BJ (cell line): ENCODE data around the gene LRRC4B. TPM values are rescaled to one million over a fixed set of nuclear protein-coding genes. Genes with fewer than 3 reads are reported as not detected.

Experiments
- CTCF ChIA-PET: fragments of 350-600 bp; formaldehyde crosslinking; extraction: SDS; loops from one replicate; lab custom pipeline; 2021; ENCODE audit warnings: antibody characterized with exemption, inconsistent platforms; lab: Yijun Ruan, JAX
- POLR2A ChIA-PET: fragments of 300-600 bp; sonication (Branson Sonifier 250); formaldehyde crosslinking; extraction: SDS; loops from one replicate; lab custom pipeline; 2021; ENCODE audit warnings: antibody characterized with exemption; lab: Charles Lee
- DNase-seq: peaks from one replicate; pipeline ENCODE4 v3.0.0-alpha.2; 2011; ENCODE audit warnings: low read depth
- H3K27me3 ChIP-seq: 2 replicates; pipeline ENCODE4 v1.6.0; 2011; ENCODE audit warnings: low read length; ENCODE audit not compliant: control insufficient read depth, insufficient read depth
- H3K36me3 ChIP-seq: 2 replicates; pipeline ENCODE4 v1.5.1; 2011; ENCODE audit warnings: low read length; ENCODE audit not compliant: control insufficient read depth, insufficient read depth
- H3K4me3 ChIP-seq: 2 replicates; pipeline ENCODE4 v1.5.1; 2011; ENCODE audit warnings: low read depth, mild to moderate bottlenecking, control low read depth, low read length
- polyA plus RNA-seq: library from polyadenylated mRNA; depleted of rRNA; stranded (reverse); fragments of >200 nt; gene quantifications from 2 replicates; pipeline ENCODE4 v1.2.3, GENCODE V29; 2011
- TF ChIP-seq, protein P1 (sequence below): IDR thresholded peaks from 2 replicates; pipeline ENCODE4 v1.5.1; 2011; ENCODE audit warnings: low read depth, mild to moderate bottlenecking, control low read depth, inconsistent platforms, low read length, moderate library complexity; ENCODE audit not compliant: insufficient read depth

Gene LRRC4B
- polyA plus RNA-seq, 1 experiment, result 0.06 TPM

DNA sequence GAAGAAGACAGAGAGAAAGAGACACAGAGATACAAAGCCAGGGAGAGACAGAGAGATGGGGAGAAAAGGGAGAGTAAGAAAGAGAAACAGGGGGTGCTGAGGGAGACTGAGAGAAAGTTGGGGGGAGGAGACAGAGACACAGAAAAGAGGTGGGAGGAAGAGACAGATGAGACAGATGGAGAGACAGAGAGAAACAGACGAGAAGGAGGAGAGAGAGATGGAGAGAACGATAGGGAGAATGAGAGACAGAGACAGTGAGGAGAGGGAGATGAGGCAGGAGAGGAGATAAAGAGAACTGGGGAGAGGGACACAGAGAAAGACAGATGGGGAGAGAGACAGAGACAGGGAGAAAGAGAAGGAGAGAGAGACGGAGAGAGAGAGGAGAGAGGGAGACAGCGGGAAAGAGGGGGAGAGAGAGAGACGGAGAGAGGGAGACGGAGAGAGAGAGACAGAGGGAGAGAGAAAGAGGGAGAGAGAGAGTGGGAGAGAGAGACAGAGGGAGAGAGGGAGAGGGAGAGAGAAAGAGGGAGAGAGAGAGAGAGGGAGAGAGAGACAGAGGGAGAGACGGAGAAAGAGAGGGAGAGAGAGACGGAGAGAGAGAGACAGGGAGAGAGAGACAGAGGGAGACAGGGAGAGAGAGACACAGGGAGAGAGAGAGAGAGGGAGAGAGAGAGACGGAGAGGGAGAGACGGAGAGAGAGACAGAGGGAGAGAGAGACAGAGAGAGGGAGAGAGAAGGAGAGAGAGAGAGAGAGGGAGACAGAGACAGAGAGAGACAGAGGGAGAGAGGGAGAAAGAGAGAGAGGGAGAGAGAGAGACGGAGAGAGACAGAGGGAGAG is 69.8 kb downstream of the LRRC4B start:
- no peak for DNase-seq
- CTCF ChIA-PET, result no interaction called here
- POLR2A ChIA-PET, result no interaction called here
- no peaks in the 10 kb centered on the region for H3K36me3 ChIP-seq
- peaks cover 1% of the 10 kb centered on the region for H3K27me3 ChIP-seq
- TF ChIP-seq, protein P1, sequence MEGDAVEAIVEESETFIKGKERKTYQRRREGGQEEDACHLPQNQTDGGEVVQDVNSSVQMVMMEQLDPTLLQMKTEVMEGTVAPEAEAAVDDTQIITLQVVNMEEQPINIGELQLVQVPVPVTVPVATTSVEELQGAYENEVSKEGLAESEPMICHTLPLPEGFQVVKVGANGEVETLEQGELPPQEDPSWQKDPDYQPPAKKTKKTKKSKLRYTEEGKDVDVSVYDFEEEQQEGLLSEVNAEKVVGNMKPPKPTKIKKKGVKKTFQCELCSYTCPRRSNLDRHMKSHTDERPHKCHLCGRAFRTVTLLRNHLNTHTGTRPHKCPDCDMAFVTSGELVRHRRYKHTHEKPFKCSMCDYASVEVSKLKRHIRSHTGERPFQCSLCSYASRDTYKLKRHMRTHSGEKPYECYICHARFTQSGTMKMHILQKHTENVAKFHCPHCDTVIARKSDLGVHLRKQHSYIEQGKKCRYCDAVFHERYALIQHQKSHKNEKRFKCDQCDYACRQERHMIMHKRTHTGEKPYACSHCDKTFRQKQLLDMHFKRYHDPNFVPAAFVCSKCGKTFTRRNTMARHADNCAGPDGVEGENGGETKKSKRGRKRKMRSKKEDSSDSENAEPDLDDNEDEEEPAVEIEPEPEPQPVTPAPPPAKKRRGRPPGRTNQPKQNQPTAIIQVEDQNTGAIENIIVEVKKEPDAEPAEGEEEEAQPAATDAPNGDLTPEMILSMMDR, result no peak
- no peak overlapping the region for H3K4me3 ChIP-seq

DNA sequence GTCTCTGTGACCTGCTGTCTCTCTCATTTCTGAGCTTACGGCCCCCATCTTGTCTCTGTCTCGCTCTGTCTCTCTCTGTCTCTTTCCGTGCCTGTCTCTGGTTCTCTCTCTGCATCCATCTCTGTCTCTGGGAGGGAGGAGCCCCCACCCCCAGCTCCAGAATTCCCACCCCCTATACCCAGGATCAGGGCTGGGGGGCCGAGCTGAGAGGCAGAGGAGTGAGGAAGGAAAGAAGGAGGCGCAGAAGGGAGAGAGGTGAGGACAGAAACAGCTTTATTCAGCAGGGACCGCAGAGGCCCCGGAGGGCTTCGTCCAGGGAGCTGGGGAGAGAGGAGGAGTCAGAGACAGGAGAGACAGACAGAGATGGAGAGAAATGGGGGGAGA is 71.2 kb downstream of the LRRC4B start:
- Histone ChIP-seq H3K36me3 (no peaks in the 10 kb centered on the region), H3K4me3 (no peak overlapping the region), H3K27me3 (peaks cover 8% of the 10 kb centered on the region)
- TF ChIP-seq, protein P1, result no peak
- CTCF ChIA-PET, result interaction anchor here (0.9 kb wide), 1 partner anchor 41 kb away, joined by 3 read pairs; no protein-coding TSS in a partner anchor
- DNase-seq, result no peak
- POLR2A ChIA-PET, result no interaction called here

DNA sequence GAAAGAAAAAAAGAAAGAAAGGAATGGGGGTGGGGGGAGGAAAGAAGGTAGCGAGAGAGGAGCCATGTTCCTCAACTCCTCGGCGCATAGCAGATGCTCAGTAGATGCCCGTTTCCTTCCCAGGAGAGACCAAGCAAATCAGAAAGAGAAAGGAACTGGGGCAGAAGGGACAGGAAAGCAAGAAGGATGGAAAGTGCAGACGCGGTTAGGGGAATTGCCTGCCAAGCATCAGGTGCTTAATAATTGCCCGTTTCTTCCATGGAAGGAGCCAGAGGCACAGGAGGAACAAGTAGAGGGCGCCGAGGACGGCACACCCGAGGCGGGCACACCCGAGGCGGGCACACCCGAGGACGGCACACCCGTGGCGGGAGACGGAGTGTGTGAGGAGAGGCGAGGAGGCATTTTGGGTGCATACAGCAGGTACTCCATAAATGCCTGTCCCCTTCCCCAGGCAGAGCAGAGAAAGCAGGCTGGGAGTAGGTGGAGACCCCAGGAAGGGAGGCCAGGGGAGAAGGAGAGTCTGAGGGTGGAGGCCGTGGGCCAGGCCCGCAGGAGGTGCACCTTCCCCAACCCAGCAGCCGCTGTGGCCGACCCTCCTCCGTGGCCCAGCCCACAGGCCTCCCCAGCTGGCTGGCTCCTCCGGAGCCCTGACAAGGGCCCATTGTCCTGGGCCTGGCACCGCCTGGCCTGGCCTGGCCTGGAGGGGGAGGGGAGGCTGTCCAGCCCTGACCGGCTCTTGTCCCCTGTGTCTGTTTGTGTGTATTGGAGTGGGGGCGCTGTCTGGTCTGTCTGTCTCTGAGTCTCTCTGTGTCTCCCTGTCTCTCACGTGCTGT is 71.8 kb downstream of the LRRC4B start:
- Histone ChIP-seq H3K27me3 (peaks cover 13% of the 10 kb centered on the region), H3K4me3 (no peak overlapping the region), H3K36me3 (no peaks in the 10 kb centered on the region)
- TF ChIP-seq, protein P1, result no peak
- ChIA-PET CTCF (interaction anchor here (0.9 kb wide), 1 partner anchor 42 kb away, joined by 3 read pairs; no protein-coding TSS in a partner anchor), POLR2A (no interaction called here)
- DNase-seq, result no peak

DNA sequence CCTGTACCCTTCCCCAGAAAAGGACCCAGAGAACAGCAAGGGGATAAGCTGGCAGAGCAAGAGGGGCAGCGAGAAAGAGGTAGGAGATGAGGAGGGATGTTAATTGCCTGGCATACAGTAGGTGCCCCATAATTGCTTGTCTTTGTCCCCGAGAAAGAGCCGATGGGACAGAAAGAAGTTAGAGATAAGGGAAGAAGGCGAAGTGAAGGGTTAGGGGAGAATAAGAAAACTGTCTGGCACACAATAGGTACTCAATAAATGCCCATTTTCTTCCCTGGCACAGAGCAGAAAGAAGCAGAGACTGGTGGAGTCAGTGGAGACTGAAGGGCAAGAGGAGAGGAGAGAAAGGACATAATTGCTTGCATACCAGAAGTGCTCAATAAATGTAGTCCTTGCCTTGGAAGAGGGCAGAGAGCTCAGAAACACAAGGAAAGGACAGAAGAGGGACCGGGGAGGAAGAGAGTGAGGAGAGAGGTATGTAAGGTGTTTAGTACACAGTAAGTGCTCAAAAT is 73.2 kb downstream of the LRRC4B start:
- ChIA-PET POLR2A (no interaction called here), CTCF (no interaction called here)
- no peaks in the 10 kb centered on the region for H3K36me3 ChIP-seq
- H3K27me3 ChIP-seq, result peaks cover 15% of the 10 kb centered on the region
- TF ChIP-seq, protein P1, result no peak
- no peak overlapping the region for H3K4me3 ChIP-seq
- DNase-seq, result no peak
